ENCODE measurements around the gene ETHE1. TPM values are rescaled to one million over a fixed set of nuclear protein-coding genes. Genes with fewer than 3 reads are reported as not detected.
A peak's percentile ranks its signal among the peaks of the same experiment; 100 is the strongest.

ETHE1 gene
- total and polyA plus RNA-seq, 2 of the 8 experiments (the other 6 are each of a cell fraction or from before 2014, with no cell fraction given), result 19.9 to 96.0 TPM

DNA sequence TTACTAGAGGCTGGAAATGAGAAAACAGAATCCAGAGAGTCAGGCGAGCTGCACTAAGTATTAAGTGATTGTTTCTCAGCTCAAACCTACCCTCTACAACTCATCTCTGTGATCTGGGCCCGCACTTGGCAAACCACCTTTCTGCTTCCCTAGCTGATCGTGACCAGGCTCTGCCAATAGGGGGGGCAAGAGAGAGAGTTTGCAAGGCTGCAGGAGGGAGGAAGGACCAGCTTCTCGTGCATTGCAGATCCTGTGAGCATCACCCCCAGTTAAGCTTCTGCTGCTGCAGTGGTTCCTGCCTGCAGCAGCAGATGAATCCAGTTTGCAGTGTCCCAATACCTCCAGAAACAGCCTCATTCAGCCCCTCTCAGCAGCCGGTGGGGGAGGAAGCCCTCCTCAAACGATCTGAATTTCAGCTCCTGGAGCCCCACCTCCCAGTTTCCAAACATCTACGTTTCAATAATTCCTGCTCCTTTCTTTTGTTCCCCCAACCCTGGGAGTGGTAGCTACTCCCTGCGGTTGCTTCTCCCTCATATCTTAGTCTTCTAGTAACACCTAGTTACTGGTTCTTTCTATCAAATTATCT is 28.3 kb upstream of the ETHE1 start:
- Histone ChIP-seq H3K4ac (replicated peaks; ENCODE audit: insufficient read length, low read depth, low read length) (no peak overlapping the region), H2BK20ac (ENCODE audit: low read length) (no peak overlapping the region), H3K79me2 (ENCODE audit: control insufficient read depth in 1 of 2, insufficient read depth in 2 of 2, low read length in 2 of 2) (no peaks in the 10 kb centered on the region), H4K20me1 (replicated peaks in 1 of 2; ENCODE audit: control insufficient read depth in 1 of 2, insufficient read depth in 2 of 2, low read length in 2 of 2) (peaks cover 0 to 4% of the 10 kb centered on the region in 2 experiments), H2AK5ac (ENCODE audit: low read depth, low read length) (no peak overlapping the region), H3K79me1 (ENCODE audit: low read depth, low read length) (0 out of 2 replicates have a peak, but pooled peaks cover 3% of the 10 kb centered on the region), H3K27me3 (replicated peaks in 1 of 4; ENCODE audit: control insufficient read depth in 3 of 4, extremely low read depth in 1 of 4, insufficient read depth in 3 of 4, low read length in 3 of 4) (no peaks in the 10 kb centered on the region), H4K8ac (ENCODE audit: extremely low read depth, insufficient read depth, low read length) (no peak overlapping the region), H3K23ac (ENCODE audit: insufficient read length) (no peak overlapping the region), H3K4me3 (ENCODE audit: extremely low read depth in 1 of 4, insufficient read depth in 2 of 4, low read depth in 3 of 4, low read length in 4 of 4) (no peak overlapping the region), H2BK15ac (ENCODE audit: low read length) (no peak overlapping the region), H3K18ac (ENCODE audit: extremely low read depth, low read length) (no peak overlapping the region), H3K36me3 (ENCODE audit: control insufficient read depth in 2 of 4, insufficient read depth in 4 of 4, low read length in 3 of 4) (peaks cover 5 to 24% (median 13%) of the 10 kb centered on the region in 4 experiments; a peak in 6 of 8 replicates), H3K4me1 (replicated peaks in 1 of 4; ENCODE audit: control insufficient read depth in 3 of 4, insufficient read depth in 4 of 4, low read length in 3 of 4) (0 out of 7 replicates have a peak, but pooled peaks cover 0 to 2% (median 0%) of the 10 kb centered on the region in 4 experiments), H2AFZ (ENCODE audit: low read length) (no peak overlapping the region), H3K9ac (replicated peaks in 1 of 4; ENCODE audit: extremely low read depth in 1 of 4, low read depth in 3 of 4, low read length in 3 of 4) (no peak overlapping the region), H3K4me2 (ENCODE audit: insufficient read depth in 1 of 2, low read depth in 2 of 2, low read length in 2 of 2) (0 out of 4 replicates have a peak overlapping the region, but pooled peaks of 1 of the 2 experiments have one; percentile 26), H3K9me3 (ENCODE audit: insufficient read depth in 2 of 2, low read depth in 1 of 2, low read length in 1 of 2) (no peaks in the 10 kb centered on the region), H2BK12ac (ENCODE audit: low read depth, low read length) (no peak overlapping the region), H3K56ac (replicated peaks; ENCODE audit: insufficient read length, low read depth, low read length) (no peak overlapping the region), H3K23me2 (ENCODE audit: low read depth, low read length) (no peaks in the 10 kb centered on the region), H2BK120ac (replicated peaks; ENCODE audit: low read depth, low read length) (no peak overlapping the region), H2BK5ac (ENCODE audit: low read depth, low read length) (no peak overlapping the region), H3K14ac (ENCODE audit: insufficient read length) (no peak overlapping the region), H4K5ac (ENCODE audit: insufficient read length, low read depth, low read length) (no peak overlapping the region), H3K27ac (ENCODE audit: low read depth, low read length) (no peak overlapping the region), H4K91ac (replicated peaks; ENCODE audit: insufficient read length, low read length) (no peak overlapping the region)
- ChIA-PET CTCF (ENCODE audit: partially characterized antibody) (interaction anchor here (0.6 to 10.7 kb wide), 29 partner anchors 12 to 962 kb away, joined by 3 to 122 read pairs (median 4); partner anchors contain the start of genes IRGQ, XRCC1, ZNF575 and ZNF576), POLR2A (ENCODE audit: partially characterized antibody) (interaction anchor here (1.0 to 3.0 kb wide), 8 partner anchors 10 to 48 kb away, joined by 3 to 11 read pairs (median 4); partner anchors contain the start of genes PINLYP and XRCC1)
- 41% methylated on average over 8 of the region's 8 CpGs; no CpG with 5 or more reads in 1 of the 2 experiments for WGBS, 2 experiments (ENCODE audit: extremely low coverage in 1 of 2, insufficient coverage in 1 of 2, insufficient read length in 1 of 2, insufficient replicate concordance in 2 of 2, low coverage in 1 of 2, low lambda C conversion rate in 2 of 2, missing lambda C conversion rate in 1 of 2)
- DNase-seq (ENCODE audit: low read depth in 1 of 2, low spot score in 2 of 2) (peak; percentile 61 to 95), FAIRE-seq (peak; percentile 92)
- TF ChIP-seq FOSL1 (IDR thresholded peaks at IDR 0.05; ENCODE audit: insufficient read depth, low read depth, low read length) (no peak), RNF2 (IDR thresholded peaks at IDR 0.05; ENCODE audit: borderline replicate concordance, low read depth, low read length, missing control alignments, poor library complexity, severe bottlenecking) (no peak), SIRT6 (IDR thresholded peaks at IDR 0.05; ENCODE audit: low read length) (no peak), HDAC6 (IDR thresholded peaks at IDR 0.05; ENCODE audit: low read depth, low read length) (no peak), BRCA1 (IDR thresholded peaks at IDR 0.05; ENCODE audit: low read depth, low read length) (no peak), CTBP2 (IDR thresholded peaks at IDR 0.05; ENCODE audit: borderline replicate concordance, insufficient read depth, insufficient read length, low read length) (no peak), SRF (IDR thresholded peaks at IDR 0.05; ENCODE audit: low read depth, low read length) (0 out of 2 replicates have a peak, but pooled peaks have one; percentile 11), NRF1 (IDR thresholded peaks at IDR 0.05; ENCODE audit: low read depth, low read length) (no peak), RAD21 (IDR thresholded peaks at IDR 0.05 in 1 of 2, conservative IDR thresholded peaks at IDR 0.05 in 1 of 2; ENCODE audit: low read depth in 2 of 2, low read length in 2 of 2) (peak; percentile 68 to 81), RBBP5 (IDR thresholded peaks at IDR 0.05; ENCODE audit: borderline replicate concordance, low read depth, low read length) (no peak), POLR2AphosphoS5 (IDR thresholded peaks at IDR 0.05; ENCODE audit: low read depth, low read length) (no peak), ZNF274 (IDR thresholded peaks at IDR 0.05; ENCODE audit: borderline replicate concordance, extremely low read depth, low read length) (no peak)

Measured in H1 (cell line).